ENCODE results near the gene CISTR. TPM values are rescaled to one million over a fixed set of nuclear protein-coding genes. Genes with fewer than 3 reads are reported as not detected.

CISTR gene
- total RNA-seq, result not detected

GRCh38 chr12:53751336-53752191 lies at the start of gene CISTR:
CISTR (minus strand) TSS chr12:53751979.

DNA sequence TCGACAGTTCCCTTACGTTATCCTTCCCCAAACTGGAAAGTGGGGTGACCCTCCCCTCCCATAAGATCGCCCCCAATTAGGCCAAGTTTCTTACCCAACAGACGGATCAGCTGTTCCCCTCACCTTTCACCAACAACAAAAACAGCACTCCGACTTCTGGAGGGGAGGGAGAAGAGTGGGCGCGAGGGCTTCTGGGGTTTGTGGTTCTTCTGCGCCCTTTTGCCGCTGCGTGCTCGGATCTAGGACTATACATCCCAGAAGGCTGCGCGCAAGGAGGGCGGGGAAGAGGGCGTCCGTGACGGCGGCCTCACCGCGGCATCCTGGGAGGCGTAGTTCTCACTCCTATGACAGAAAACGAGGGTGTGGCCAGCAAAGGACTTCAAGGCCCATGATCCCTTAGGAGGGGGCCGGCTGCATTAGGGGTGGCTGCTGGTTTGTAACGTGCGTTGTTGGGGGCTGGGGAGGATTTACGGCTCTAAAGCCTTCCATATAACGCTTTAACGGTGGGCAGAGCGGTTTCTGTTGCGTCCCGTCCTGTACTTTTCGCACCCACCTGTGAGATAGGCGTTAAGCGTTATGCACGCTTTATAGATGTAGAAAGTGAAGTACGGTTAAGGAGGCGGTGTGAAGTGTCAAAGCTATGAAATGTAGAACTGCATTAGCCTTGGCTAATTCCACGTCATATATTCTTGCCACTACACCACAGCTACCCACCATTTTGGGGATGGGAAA lies 24.3 kb downstream of the CISTR start, which contains the start of gene CALCOCO1:
TSS of gene CALCOCO1 (minus strand) at position 143 of the 732 bp plus-strand sequence. CDS start 2,210 bp downstream, outside the sequence.

Other genes with a start within 250 kb of the CISTR start
- not detected for gene NPFF, start 244.5 kb downstream of the CISTR start, total RNA-seq
- 10 to 100 TPM in 1 of 2 donors, 1 to 10 TPM in 1; 9.3 to 11.7 TPM for gene ATF7, start 125.6 kb downstream of the CISTR start, total RNA-seq
- gene ATP5MC2, start 75.9 kb downstream of the CISTR start, total RNA-seq, result 100 to 1,000 TPM; 107 to 132 TPM
- gene CALCOCO1, start 24.5 kb downstream of the CISTR start, total RNA-seq, result 10 to 100 TPM; 29.3 to 49.6 TPM
- not detected for gene HOXC13, start 186.9 kb upstream of the CISTR start, total RNA-seq
- gene HOXC12, start 202.9 kb upstream of the CISTR start, total RNA-seq, result not detected
- gene HOXC11, start 221.1 kb upstream of the CISTR start, total RNA-seq, result under 1 TPM in 1 of 2 donors, not detected in 1; 0.33 TPM
- gene HOTAIR, start 223.0 kb upstream of the CISTR start, total RNA-seq, result not detected
- gene HOXC10, start 233.2 kb upstream of the CISTR start, total RNA-seq, result 1 to 10 TPM in 1 of 2 donors, not detected in 1; 5.7 TPM
- 1 to 10 TPM in 1 of 2 donors, not detected in 1; 5.7 TPM for gene HOXC9, start 248.2 kb upstream of the CISTR start, total RNA-seq